Measurements from ENCODE around the gene AICDA.
A peak's percentile ranks its signal among the peaks of the same experiment; 100 is the strongest.
"Not testable (repeated sequence)": the region's sequence is repeated elsewhere in the genome, so short reads cannot be mapped to it uniquely, and the experiment has no call there.

Gene AICDA

GRCh38 chr12:8622646-8623045 is 10.0 kb upstream of the AICDA start:
- H2AFZ ChIP-seq (ENCODE audit: low read length): no peak overlapping the region
- no peak for DNase-seq (ENCODE audit: low spot score)

GRCh38 chr12:8615206-8615605 is 2.5 kb upstream of the AICDA start:
- Histone ChIP-seq H2BK120ac (ENCODE audit: low read depth, low read length) (no peak overlapping the region), H2AFZ (ENCODE audit: low read length) (no peak overlapping the region), H4K8ac (ENCODE audit: low read depth, low read length) (no peak overlapping the region), H3K9ac (ENCODE audit: low read depth, low read length, poor library complexity) (no peak overlapping the region), H3K4ac (ENCODE audit: low read length) (no peak overlapping the region), H3K4me3 (ENCODE audit: low read length in 2 of 2) (peak overlapping the region in 1 of 2 donors; percentile 35), H2BK12ac (ENCODE audit: low read length) (no peak overlapping the region), H2BK15ac (ENCODE audit: low read length) (no peak overlapping the region), H3K36me3 (replicated peaks in 1 of 2; ENCODE audit: control insufficient read depth in 2 of 2, insufficient read depth in 2 of 2, low read length in 2 of 2) (no peaks in the 10 kb centered on the region), H3K14ac (ENCODE audit: low read length) (no peak overlapping the region), H2BK5ac (ENCODE audit: low read length) (no peak overlapping the region), H4K91ac (ENCODE audit: low read depth, low read length, poor library complexity) (no peak overlapping the region), H3K79me1 (ENCODE audit: low read depth, low read length) (no peaks in the 10 kb centered on the region), H3K27me3 (ENCODE audit: control insufficient read depth in 3 of 3, insufficient read depth in 3 of 3, low read depth in 1 of 3, low read length in 3 of 3) (no peaks in the 10 kb centered on the region), H3K9me3 (replicated peaks in 1 of 2; ENCODE audit: control insufficient read depth in 2 of 2, insufficient read depth in 1 of 2, low read depth in 1 of 2, low read length in 2 of 2) (no peaks in the 10 kb centered on the region), H3K4me2 (ENCODE audit: insufficient read depth, low read length, poor library complexity, severe bottlenecking) (no peak overlapping the region), H3K23ac (ENCODE audit: low read depth, low read length, poor library complexity) (no peak overlapping the region), H2AK5ac (ENCODE audit: low read depth, low read length) (no peak overlapping the region), H3K18ac (ENCODE audit: low read length) (no peak overlapping the region), H3K27ac (replicated peaks; ENCODE audit: low read length) (no peak overlapping the region), H3K4me1 (ENCODE audit: control insufficient read depth in 2 of 2, insufficient read depth in 1 of 2, low read depth in 1 of 2, low read length in 2 of 2) (no peaks in the 10 kb centered on the region)
- DNase-seq (ENCODE audit: low spot score): no peak
- no CpG with 5 or more reads among the region's 6 CpGs for WGBS, 2 donors (ENCODE audit: extremely low coverage in 2 of 2, insufficient read length in 2 of 2, insufficient replicate concordance in 1 of 2)

More at GRCh38 chr12:8622646-8623045, 10.0 kb upstream of the AICDA start:
- Histone ChIP-seq H2BK120ac (ENCODE audit: low read depth, low read length) (no peak overlapping the region), H3K23ac (ENCODE audit: low read depth, low read length, poor library complexity) (no peak overlapping the region), H3K79me1 (ENCODE audit: low read depth, low read length) (no peaks in the 10 kb centered on the region), H3K4me1 (ENCODE audit: control insufficient read depth in 2 of 2, insufficient read depth in 1 of 2, low read depth in 1 of 2, low read length in 2 of 2) (no peaks in the 10 kb centered on the region), H2AK5ac (ENCODE audit: low read depth, low read length) (no peak overlapping the region), H3K36me3 (replicated peaks in 1 of 2; ENCODE audit: control insufficient read depth in 2 of 2, insufficient read depth in 2 of 2, low read length in 2 of 2) (no peaks in the 10 kb centered on the region), H3K27ac (replicated peaks; ENCODE audit: low read length) (no peak overlapping the region), H2BK12ac (ENCODE audit: low read length) (no peak overlapping the region), H3K4me3 (ENCODE audit: low read length in 2 of 2) (no peak overlapping the region), H3K4me2 (ENCODE audit: insufficient read depth, low read length, poor library complexity, severe bottlenecking) (no peak overlapping the region), H2BK5ac (ENCODE audit: low read length) (no peak overlapping the region), H3K18ac (ENCODE audit: low read length) (no peak overlapping the region), H3K27me3 (ENCODE audit: control insufficient read depth in 3 of 3, insufficient read depth in 3 of 3, low read depth in 1 of 3, low read length in 3 of 3) (no peaks in the 10 kb centered on the region), H3K14ac (ENCODE audit: low read length) (no peak overlapping the region), H3K9ac (ENCODE audit: low read depth, low read length, poor library complexity) (no peak overlapping the region), H3K9me3 (replicated peaks in 1 of 2; ENCODE audit: control insufficient read depth in 2 of 2, insufficient read depth in 1 of 2, low read depth in 1 of 2, low read length in 2 of 2) (no peaks in the 10 kb centered on the region), H3K4ac (ENCODE audit: low read length) (no peak overlapping the region), H4K91ac (ENCODE audit: low read depth, low read length, poor library complexity) (no peak overlapping the region), H2BK15ac (ENCODE audit: low read length) (no peak overlapping the region), H4K8ac (ENCODE audit: low read depth, low read length) (no peak overlapping the region)
- WGBS, 2 donors (ENCODE audit: extremely low coverage in 2 of 2, insufficient read length in 2 of 2, insufficient replicate concordance in 1 of 2): no CpG with 5 or more reads among the region's 4 CpGs

GRCh38 chr12:8613881-8614280 is 1.2 kb upstream of the AICDA start:
- not testable (repeated sequence) for H2BK5ac ChIP-seq (ENCODE audit: low read length); H2BK15ac ChIP-seq (ENCODE audit: low read length); H4K91ac ChIP-seq (ENCODE audit: low read depth, low read length, poor library complexity); H3K23ac ChIP-seq (ENCODE audit: low read depth, low read length, poor library complexity); H3K4me2 ChIP-seq (ENCODE audit: insufficient read depth, low read length, poor library complexity, severe bottlenecking); H4K8ac ChIP-seq (ENCODE audit: low read depth, low read length); H3K27me3 ChIP-seq (ENCODE audit: control insufficient read depth in 3 of 3, insufficient read depth in 3 of 3, low read depth in 1 of 3, low read length in 3 of 3); H3K4me3 ChIP-seq (ENCODE audit: low read length in 2 of 2); H3K9me3 ChIP-seq (replicated peaks in 1 of 2; ENCODE audit: control insufficient read depth in 2 of 2, insufficient read depth in 1 of 2, low read depth in 1 of 2, low read length in 2 of 2); H2AK5ac ChIP-seq (ENCODE audit: low read depth, low read length); H2BK12ac ChIP-seq (ENCODE audit: low read length); DNase-seq (ENCODE audit: low spot score); H3K9ac ChIP-seq (ENCODE audit: low read depth, low read length, poor library complexity); H3K4ac ChIP-seq (ENCODE audit: low read length); H3K36me3 ChIP-seq (replicated peaks in 1 of 2; ENCODE audit: control insufficient read depth in 2 of 2, insufficient read depth in 2 of 2, low read length in 2 of 2); H3K27ac ChIP-seq (replicated peaks; ENCODE audit: low read length); H2AFZ ChIP-seq (ENCODE audit: low read length); H2BK120ac ChIP-seq (ENCODE audit: low read depth, low read length); H3K14ac ChIP-seq (ENCODE audit: low read length); H3K18ac ChIP-seq (ENCODE audit: low read length); H3K79me1 ChIP-seq (ENCODE audit: low read depth, low read length); H3K4me1 ChIP-seq (ENCODE audit: control insufficient read depth in 2 of 2, insufficient read depth in 1 of 2, low read depth in 1 of 2, low read length in 2 of 2)
- no CpG with 5 or more reads among the region's 1 CpG for WGBS, 2 donors (ENCODE audit: extremely low coverage in 2 of 2, insufficient read length in 2 of 2, insufficient replicate concordance in 1 of 2)

GRCh38 chr12:8609061-8609570 is 3.5 kb downstream of the AICDA start:
- Histone ChIP-seq H3K4me1 (ENCODE audit: control insufficient read depth in 2 of 2, insufficient read depth in 1 of 2, low read depth in 1 of 2, low read length in 2 of 2) (peaks cover 0 to 2% of the 10 kb centered on the region in 2 donors), H3K79me1 (ENCODE audit: low read depth, low read length) (no peaks in the 10 kb centered on the region), H3K4me2 (ENCODE audit: insufficient read depth, low read length, poor library complexity, severe bottlenecking) (no peak overlapping the region), H3K4me3 (ENCODE audit: low read length in 2 of 2) (no peak overlapping the region), H4K8ac (ENCODE audit: low read depth, low read length) (no peak overlapping the region), H4K91ac (ENCODE audit: low read depth, low read length, poor library complexity) (no peak overlapping the region), H3K27ac (replicated peaks; ENCODE audit: low read length) (no peak overlapping the region), H3K4ac (ENCODE audit: low read length) (no peak overlapping the region), H2AFZ (ENCODE audit: low read length) (no peak overlapping the region), H3K14ac (ENCODE audit: low read length) (no peak overlapping the region), H2BK15ac (ENCODE audit: low read length) (no peak overlapping the region), H3K9ac (ENCODE audit: low read depth, low read length, poor library complexity) (no peak overlapping the region), H3K36me3 (replicated peaks in 1 of 2; ENCODE audit: control insufficient read depth in 2 of 2, insufficient read depth in 2 of 2, low read length in 2 of 2) (no peaks in the 10 kb centered on the region), H2BK5ac (ENCODE audit: low read length) (no peak overlapping the region), H2BK120ac (ENCODE audit: low read depth, low read length) (no peak overlapping the region), H3K9me3 (replicated peaks in 1 of 2; ENCODE audit: control insufficient read depth in 2 of 2, insufficient read depth in 1 of 2, low read depth in 1 of 2, low read length in 2 of 2) (no peaks in the 10 kb centered on the region), H3K18ac (ENCODE audit: low read length) (no peak overlapping the region), H3K27me3 (ENCODE audit: control insufficient read depth in 3 of 3, insufficient read depth in 3 of 3, low read depth in 1 of 3, low read length in 3 of 3) (peaks cover 0 to 4% (median 0%) of the 10 kb centered on the region in 3 experiments), H3K23ac (ENCODE audit: low read depth, low read length, poor library complexity) (no peak overlapping the region), H2BK12ac (ENCODE audit: low read length) (no peak overlapping the region), H2AK5ac (ENCODE audit: low read depth, low read length) (no peak overlapping the region)
- WGBS, 2 donors (ENCODE audit: extremely low coverage in 2 of 2, insufficient read length in 2 of 2, insufficient replicate concordance in 1 of 2): no CpG with 5 or more reads among the region's 5 CpGs
- peak; percentile 21 for DNase-seq (ENCODE audit: low spot score)
